ENCODE measurements around the gene FAM120A. TPM values are rescaled to one million over a fixed set of nuclear protein-coding genes. Genes with fewer than 3 reads are reported as not detected.

Gene FAM120A
- total RNA-seq, 1 donor from 2014 or later = 59.3 TPM

DNA sequence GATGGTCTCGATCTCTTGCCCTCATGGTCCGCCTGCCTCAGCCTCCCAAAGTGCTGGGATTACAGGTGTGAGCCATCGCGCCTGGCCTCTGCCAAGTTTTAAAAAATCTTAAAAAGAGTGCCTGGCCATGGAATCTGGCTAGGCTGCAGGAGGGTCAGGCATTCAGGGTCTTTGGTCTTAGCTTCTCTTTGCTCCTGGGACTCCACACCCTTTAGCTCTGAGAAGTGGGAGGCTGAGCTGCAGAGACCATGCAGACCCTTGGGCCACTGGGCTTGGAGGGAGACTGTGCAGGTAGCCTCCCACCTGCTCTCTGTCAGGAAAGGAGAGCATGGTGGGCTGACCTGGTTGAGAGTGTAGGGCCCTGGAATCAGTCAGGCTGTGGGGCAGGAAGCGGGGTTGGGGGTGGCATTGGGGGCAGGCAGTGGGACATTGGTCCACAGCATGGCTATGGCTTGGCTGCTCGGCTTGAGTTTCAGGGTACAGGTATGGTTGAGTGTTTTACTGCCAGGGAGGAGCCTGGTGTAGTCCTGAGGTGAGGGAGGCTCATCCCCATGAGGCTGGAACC is 145.7 kb downstream of the FAM120A start:
- H3K36me3 Mint-ChIP-seq (ENCODE audit: insufficient read depth) = no peaks in the 10 kb centered on the region
- no peak for TF ChIP-seq CTCF (IDR thresholded peaks at IDR 0.05; ENCODE audit: unreplicated experiment)
- no peak overlapping the region for H3K4me3 Mint-ChIP-seq (ENCODE audit: low read depth)
- H3K4me1 Mint-ChIP-seq (ENCODE audit: low read depth) = peaks cover 22% of the 10 kb centered on the region
- DNase-seq (ENCODE audit: low spot score, unreplicated experiment) = no peak
- H3K27me3 Mint-ChIP-seq = no peaks in the 10 kb centered on the region
- no peaks in the 10 kb centered on the region for H3K9me3 Mint-ChIP-seq (ENCODE audit: low read depth)
- H3K27ac Mint-ChIP-seq = no peak overlapping the region

DNA sequence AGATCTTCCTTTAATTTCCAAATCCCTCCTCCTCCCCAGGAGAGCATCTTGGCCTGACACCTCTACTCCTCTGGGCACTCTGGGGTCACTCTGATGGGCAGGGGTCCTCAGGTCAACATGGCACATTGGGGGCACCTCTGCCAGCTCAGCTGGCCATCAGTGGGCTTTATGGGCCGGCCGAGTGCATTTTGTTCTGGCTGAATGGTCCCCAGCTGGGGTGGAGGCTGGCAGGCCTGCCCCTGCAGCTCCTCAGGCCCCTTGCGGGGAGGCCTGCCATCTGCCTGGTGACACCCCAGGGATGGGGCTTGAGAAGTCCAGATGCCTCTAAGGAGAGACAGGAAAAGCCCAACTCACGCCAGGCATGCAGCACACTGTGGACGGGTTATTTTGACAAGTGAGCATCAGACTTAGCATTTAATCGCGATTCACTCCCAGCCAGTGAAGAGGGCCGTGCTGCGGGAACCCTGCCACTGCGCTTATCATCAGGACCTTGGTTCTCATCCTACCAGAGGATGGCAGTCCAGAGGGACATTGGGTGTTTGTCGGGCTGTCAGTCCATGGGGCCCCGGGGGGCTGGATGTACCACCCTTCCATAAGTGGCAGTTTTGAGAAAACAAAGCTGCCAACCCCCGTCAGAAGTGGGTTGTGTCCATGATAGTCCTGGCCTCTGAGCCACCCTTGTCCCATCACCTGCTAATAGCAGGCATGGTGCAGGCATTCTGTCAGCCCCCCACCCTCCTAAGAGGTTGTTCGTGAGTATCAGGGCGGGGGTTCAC is 146.6 kb downstream of the FAM120A start:
- no peaks in the 10 kb centered on the region for H3K9me3 Mint-ChIP-seq (ENCODE audit: low read depth)
- no peak for TF ChIP-seq CTCF (IDR thresholded peaks at IDR 0.05; ENCODE audit: unreplicated experiment)
- H3K27me3 Mint-ChIP-seq = no peaks in the 10 kb centered on the region
- H3K27ac Mint-ChIP-seq = no peak overlapping the region
- H3K4me1 Mint-ChIP-seq (ENCODE audit: low read depth) = peaks cover 22% of the 10 kb centered on the region
- no peak for DNase-seq (ENCODE audit: low spot score, unreplicated experiment)
- H3K4me3 Mint-ChIP-seq (ENCODE audit: low read depth) = no peak overlapping the region
- no peaks in the 10 kb centered on the region for H3K36me3 Mint-ChIP-seq (ENCODE audit: insufficient read depth)

DNA sequence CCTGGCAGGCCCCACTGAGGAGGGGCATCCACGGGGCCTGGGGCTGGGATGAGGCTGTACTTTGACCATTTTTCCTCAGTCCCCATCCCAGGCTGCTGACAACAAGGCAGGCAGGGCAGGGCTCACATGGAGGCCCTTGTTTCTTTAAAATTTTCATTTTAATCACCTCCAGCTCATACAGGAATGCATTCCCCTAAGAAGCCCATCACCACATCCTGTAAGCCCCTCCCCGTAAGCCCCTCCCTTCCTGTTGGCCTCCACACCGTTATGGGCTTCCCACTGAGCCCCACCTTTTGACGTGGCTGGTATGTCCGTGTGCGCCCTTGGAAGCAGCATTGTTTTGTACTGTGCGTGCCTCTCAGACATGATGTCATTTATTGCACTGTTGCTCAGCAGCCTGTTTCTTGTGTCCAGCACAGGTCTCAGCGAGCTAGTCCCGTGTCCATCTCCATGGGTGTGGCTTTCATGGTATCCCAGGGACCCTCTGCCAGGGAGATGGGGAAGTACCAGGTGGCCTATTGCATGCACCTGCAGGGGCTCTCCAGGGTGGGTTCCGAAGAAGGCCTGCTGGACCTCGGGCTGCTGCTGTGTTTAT is 147.3 kb downstream of the FAM120A start:
- Mint-ChIP-seq H3K27ac (no peak overlapping the region), H3K9me3 (ENCODE audit: low read depth) (no peaks in the 10 kb centered on the region), H3K4me3 (ENCODE audit: low read depth) (no peak overlapping the region), H3K4me1 (ENCODE audit: low read depth) (peaks cover 22% of the 10 kb centered on the region), H3K36me3 (ENCODE audit: insufficient read depth) (no peaks in the 10 kb centered on the region), H3K27me3 (no peaks in the 10 kb centered on the region)
- no peak for TF ChIP-seq CTCF (IDR thresholded peaks at IDR 0.05; ENCODE audit: unreplicated experiment)
- no peak for DNase-seq (ENCODE audit: low spot score, unreplicated experiment)

DNA sequence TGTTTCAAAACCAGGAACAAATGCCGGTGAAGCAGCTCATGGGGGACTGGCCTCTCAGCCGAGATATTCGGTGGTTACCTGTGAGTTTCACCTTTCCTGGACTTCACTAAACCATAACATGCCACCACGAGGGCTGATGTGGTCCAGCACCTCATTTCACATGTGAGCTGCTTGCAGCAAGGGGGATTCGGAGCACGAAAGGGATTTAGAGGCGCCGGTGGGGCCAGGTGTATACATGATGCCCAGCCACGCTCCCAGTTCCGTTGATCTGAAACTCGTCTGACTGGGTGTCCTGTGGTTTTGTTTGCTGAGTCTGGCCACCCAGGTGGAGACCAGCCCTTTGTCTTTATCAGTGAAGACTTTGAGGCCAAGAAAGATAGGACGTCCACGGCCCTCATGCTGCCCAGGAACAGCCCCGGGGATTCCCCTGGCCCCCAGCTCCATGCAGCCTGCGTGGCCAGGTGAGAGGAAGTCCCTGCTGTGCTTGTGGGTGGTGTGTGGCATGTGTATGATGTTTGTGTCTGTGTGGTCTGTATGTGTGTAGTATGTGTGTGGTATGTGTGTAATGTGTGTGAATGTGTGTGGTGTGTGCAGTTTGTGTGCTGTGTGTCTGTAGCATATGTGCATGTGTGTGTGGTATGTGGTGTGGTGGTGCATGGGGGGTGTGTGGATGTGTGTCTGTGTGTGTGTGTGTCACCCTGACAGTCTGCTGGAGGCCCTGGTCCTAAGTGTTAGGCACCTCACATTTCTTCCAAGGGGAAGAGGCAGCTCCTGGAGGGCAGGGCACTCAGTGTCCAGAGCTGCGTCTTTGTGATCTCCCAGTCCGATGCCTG is 148.3 kb downstream of the FAM120A start:
- Mint-ChIP-seq H3K36me3 (ENCODE audit: insufficient read depth) (peaks cover 3% of the 10 kb centered on the region), H3K4me3 (ENCODE audit: low read depth) (no peak overlapping the region), H3K4me1 (ENCODE audit: low read depth) (peaks cover 22% of the 10 kb centered on the region), H3K27me3 (no peaks in the 10 kb centered on the region), H3K9me3 (ENCODE audit: low read depth) (peaks cover 2% of the 10 kb centered on the region), H3K27ac (peak overlapping the region; percentile 23)
- TF ChIP-seq CTCF (IDR thresholded peaks at IDR 0.05; ENCODE audit: unreplicated experiment) = no peak
- DNase-seq (ENCODE audit: low spot score, unreplicated experiment) = no peak

- Mint-ChIP-seq H3K4me3 (ENCODE audit: low read depth) (no peak overlapping the region), H3K9me3 (ENCODE audit: low read depth) (peaks cover 5% of the 10 kb centered on the region), H3K27ac (no peak overlapping the region), H3K4me1 (ENCODE audit: low read depth) (peaks cover 22% of the 10 kb centered on the region), H3K27me3 (no peaks in the 10 kb centered on the region), H3K36me3 (ENCODE audit: insufficient read depth) (peaks cover 7% of the 10 kb centered on the region)
- no peak for DNase-seq (ENCODE audit: low spot score, unreplicated experiment)
- TF ChIP-seq CTCF (IDR thresholded peaks at IDR 0.05; ENCODE audit: unreplicated experiment) = no peak
These were observed 149.0 kb downstream of the FAM120A start for GRCh38 chr9:93600504-93600903.

Data from progenitor cell of endocrine pancreas (in vitro differentiated cells).